ENCODE measurements around the gene RPEL1. TPM values are rescaled to one million over a fixed set of nuclear protein-coding genes. Genes with fewer than 3 reads are reported as not detected.

RPEL1 gene
- total RNA-seq, 1 donor from 2014 or later: not detected

- intact Hi-C loops (cut with DNase I): no loop called here
- no peaks in the 10 kb centered on the region for H3K9me3 ChIP-seq
- DNase-seq (ENCODE audit: extremely low spot score in 2 of 2): no peak
- H3K27me3 ChIP-seq: no peaks in the 10 kb centered on the region
- H3K4me1 ChIP-seq: no peaks in the 10 kb centered on the region
- no peak overlapping the region for H3K27ac ChIP-seq
- no peak overlapping the region for H3K4me3 ChIP-seq
- no peak for TF ChIP-seq POLR2AphosphoS5 (IDR thresholded peaks at IDR 0.05; ENCODE audit: insufficient read depth in 1 of 2, low read depth in 1 of 2)
- H3K36me3 ChIP-seq: no peaks in the 10 kb centered on the region
Measured at GRCh38 chr10:103287992-103288391, 42.3 kb downstream of the RPEL1 start.

GRCh38 chr10:103291588-103291987 is 45.9 kb downstream of the RPEL1 start:
- Histone ChIP-seq H3K9me3 (no peaks in the 10 kb centered on the region), H3K4me3 (no peak overlapping the region), H3K4me1 (no peaks in the 10 kb centered on the region), H3K36me3 (no peaks in the 10 kb centered on the region), H3K27me3 (no peaks in the 10 kb centered on the region), H3K27ac (no peak overlapping the region)
- intact Hi-C loops (cut with DNase I): no loop called here
- DNase-seq (ENCODE audit: extremely low spot score in 2 of 2): no peak
- TF ChIP-seq POLR2AphosphoS5 (IDR thresholded peaks at IDR 0.05; ENCODE audit: insufficient read depth in 1 of 2, low read depth in 1 of 2) (no peak), POLR2A (IDR thresholded peaks at IDR 0.05) (no peak)
- TF ChIP-seq, protein P1, sequence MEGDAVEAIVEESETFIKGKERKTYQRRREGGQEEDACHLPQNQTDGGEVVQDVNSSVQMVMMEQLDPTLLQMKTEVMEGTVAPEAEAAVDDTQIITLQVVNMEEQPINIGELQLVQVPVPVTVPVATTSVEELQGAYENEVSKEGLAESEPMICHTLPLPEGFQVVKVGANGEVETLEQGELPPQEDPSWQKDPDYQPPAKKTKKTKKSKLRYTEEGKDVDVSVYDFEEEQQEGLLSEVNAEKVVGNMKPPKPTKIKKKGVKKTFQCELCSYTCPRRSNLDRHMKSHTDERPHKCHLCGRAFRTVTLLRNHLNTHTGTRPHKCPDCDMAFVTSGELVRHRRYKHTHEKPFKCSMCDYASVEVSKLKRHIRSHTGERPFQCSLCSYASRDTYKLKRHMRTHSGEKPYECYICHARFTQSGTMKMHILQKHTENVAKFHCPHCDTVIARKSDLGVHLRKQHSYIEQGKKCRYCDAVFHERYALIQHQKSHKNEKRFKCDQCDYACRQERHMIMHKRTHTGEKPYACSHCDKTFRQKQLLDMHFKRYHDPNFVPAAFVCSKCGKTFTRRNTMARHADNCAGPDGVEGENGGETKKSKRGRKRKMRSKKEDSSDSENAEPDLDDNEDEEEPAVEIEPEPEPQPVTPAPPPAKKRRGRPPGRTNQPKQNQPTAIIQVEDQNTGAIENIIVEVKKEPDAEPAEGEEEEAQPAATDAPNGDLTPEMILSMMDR (IDR thresholded peaks at IDR 0.05): no peak

DNA sequence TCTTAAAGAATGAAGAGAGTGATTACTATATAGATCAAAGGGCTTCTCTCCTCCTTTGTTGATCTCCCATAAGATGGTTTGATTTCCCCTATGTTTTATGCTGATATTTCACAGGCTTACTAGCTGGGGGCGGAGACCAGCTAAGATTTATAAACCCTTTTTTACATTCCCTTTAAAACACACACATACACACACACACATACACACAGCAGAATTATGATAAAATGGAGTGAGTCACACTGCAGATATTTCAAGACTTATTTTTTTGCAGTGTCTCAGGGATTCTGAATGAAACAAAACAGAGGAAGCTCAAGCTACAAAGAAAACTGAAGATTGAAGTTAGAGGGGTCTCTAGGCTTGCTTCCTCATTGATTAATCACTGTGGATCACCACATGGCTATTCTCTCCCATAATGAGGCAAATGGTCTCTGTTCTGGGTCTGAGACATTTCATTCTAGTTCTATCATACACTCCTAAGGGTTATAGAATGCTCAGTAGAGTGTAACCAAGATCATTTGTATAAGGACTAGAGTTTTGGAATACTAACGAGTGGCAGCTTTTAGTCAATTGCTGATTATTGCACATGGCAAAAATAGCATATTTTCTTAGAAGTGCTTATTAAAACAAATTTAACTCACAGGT is 49.8 kb downstream of the RPEL1 start:
- H3K4me1 ChIP-seq: no peaks in the 10 kb centered on the region
- no peak for DNase-seq (ENCODE audit: extremely low spot score in 2 of 2)
- intact Hi-C loops (cut with DNase I): no loop called here
- no peaks in the 10 kb centered on the region for H3K9me3 ChIP-seq
- H3K27ac ChIP-seq: no peak overlapping the region
- no peaks in the 10 kb centered on the region for H3K36me3 ChIP-seq
- no peak overlapping the region for H3K4me3 ChIP-seq
- TF ChIP-seq, protein P1 (IDR thresholded peaks at IDR 0.05): no peak
- TF ChIP-seq POLR2A (IDR thresholded peaks at IDR 0.05) (no peak), POLR2AphosphoS5 (IDR thresholded peaks at IDR 0.05; ENCODE audit: insufficient read depth in 1 of 2, low read depth in 1 of 2) (no peak)
- H3K27me3 ChIP-seq: no peaks in the 10 kb centered on the region

Other genes starting within 250 kb of the RPEL1 start
- 71.2 TPM for gene NT5C2, start 52.6 kb upstream of the RPEL1 start, total RNA-seq
- gene INA, start 31.3 kb downstream of the RPEL1 start, total RNA-seq: 3.9 TPM
- gene PCGF6, start 105.3 kb downstream of the RPEL1 start, total RNA-seq: 8.3 TPM
- gene TAF5, start 122.1 kb downstream of the RPEL1 start, total RNA-seq: 4.4 TPM
- 180 TPM for gene ATP5MK, start 150.6 kb downstream of the RPEL1 start, total RNA-seq
- 22.8 TPM for gene PDCD11, start 150.7 kb downstream of the RPEL1 start, total RNA-seq
- 94.3 TPM for gene CALHM2, start 206.5 kb downstream of the RPEL1 start, total RNA-seq
- gene CALHM1, start 213.0 kb downstream of the RPEL1 start, total RNA-seq: not detected
- not detected for gene CALHM3, start 233.4 kb downstream of the RPEL1 start, total RNA-seq
- gene NEURL1, start 247.8 kb downstream of the RPEL1 start, total RNA-seq: 4.2 TPM

Measured in vagina (tissue), 2 donors.